GM21526 (cell line): ENCODE measurements around the gene ZNF672.
"Not testable (repeated sequence)": the region's sequence is repeated elsewhere in the genome, so short reads cannot be mapped to it uniquely, and the experiment has no call there.

Source experiments
- ATAC-seq: cut with Tn5 transposase; IDR thresholded peaks from one replicate; pipeline ENCODE4 v1.9.1; 2021; ENCODE audit warnings: moderate library complexity; ENCODE audit not compliant: unreplicated experiment, low FRiP score

Gene ZNF672

GRCh38 chr1:248884632-248885295 is 46.7 kb downstream of the ZNF672 start:
- ATAC-seq, result no peak

DNA sequence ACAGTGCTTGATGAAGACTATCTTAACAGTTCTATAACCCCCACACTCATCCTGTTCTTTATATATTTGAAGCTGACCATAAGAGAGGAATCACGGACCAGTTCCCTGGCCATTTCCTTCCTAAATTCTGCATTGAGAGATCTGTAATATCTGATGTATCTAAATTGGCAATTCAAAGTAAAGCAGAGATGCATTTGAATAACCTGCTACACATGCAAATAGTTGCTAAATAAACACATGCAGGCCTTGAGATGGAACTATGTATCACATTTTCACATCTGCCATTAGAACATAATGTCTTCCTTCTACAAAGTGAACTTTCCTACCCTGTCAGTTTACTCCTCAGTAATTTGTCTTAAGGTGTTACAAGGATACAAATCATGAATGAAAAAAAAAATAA is 47.6 kb downstream of the ZNF672 start:
- no peak for ATAC-seq

GRCh38 chr1:248886237-248886895 is 48.3 kb downstream of the ZNF672 start:
- no peak for ATAC-seq

DNA sequence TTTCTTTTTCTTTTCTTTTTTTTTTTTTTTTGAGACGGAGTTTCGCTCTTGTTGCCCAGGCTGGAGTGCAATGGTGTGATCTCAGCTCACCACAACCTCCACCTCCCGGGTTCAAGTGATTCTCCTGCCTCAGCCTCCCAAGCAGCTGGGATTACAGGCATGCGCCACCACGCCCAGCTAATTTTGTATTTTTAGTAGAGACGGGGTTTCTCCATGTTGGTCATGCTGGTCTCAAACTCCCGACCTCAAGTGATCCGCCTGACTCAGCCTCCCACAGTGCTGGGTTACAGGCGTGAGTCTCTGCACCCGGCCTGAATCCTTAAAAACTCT is 51.9 kb downstream of the ZNF672 start:
- not testable (repeated sequence) for ATAC-seq

DNA sequence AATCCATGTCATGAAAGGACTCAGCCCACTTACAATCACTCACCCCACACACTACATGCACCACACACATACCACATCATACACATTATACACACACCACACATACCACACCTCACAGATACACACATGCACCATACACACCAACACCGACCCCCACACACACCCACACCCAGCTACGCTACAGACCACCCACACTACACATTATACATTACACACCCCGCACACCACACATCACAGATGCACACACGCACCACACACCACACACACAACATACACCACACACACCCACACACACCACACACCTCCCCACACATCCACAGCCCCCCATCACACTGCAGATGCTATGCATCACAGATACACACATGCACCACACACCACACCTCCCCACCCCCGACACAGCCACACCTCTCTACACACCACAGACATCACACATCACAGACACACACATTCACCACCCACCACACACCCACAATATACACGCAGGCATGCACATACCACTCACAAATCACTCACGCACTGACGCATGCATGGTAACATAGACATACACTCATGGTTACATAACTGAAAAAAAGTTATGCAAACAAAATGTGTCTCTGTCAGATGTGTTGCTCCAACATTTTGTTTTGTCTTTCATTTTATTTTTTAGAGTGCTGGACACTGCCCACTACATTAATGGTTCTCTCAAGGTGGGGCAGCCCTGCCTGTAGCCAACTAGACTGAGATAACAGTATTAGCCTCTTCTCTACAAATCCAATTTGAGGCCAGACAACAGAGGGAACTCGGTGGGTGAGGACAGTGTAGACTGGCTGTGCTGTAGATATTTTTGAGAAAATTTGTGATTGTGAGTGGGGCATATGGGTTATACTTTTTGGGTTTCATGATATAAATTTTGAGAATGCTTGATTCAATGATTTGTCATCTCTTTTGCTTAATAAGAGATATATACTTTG is 52.8 kb downstream of the ZNF672 start:
- no peak for ATAC-seq

DNA sequence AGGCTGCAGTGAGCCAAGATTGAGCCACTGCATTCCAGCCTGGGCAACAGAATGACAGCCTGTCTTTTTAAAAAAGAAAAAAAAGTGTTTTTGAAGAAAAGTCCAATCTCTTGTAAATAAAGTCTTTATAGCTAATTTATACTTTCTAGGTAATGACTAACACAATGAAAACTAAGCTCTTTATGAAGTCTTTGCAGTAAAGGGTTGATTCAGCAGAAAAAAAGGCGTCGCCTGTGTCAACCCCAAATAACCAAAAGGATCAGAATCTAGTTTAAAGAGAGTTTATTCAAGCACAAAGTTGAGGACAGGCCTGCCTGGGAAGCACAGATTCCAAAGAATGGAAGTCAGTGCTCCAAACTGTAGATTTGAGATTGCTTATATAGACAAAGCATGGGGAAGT is 53.7 kb downstream of the ZNF672 start:
- no peak for ATAC-seq

DNA sequence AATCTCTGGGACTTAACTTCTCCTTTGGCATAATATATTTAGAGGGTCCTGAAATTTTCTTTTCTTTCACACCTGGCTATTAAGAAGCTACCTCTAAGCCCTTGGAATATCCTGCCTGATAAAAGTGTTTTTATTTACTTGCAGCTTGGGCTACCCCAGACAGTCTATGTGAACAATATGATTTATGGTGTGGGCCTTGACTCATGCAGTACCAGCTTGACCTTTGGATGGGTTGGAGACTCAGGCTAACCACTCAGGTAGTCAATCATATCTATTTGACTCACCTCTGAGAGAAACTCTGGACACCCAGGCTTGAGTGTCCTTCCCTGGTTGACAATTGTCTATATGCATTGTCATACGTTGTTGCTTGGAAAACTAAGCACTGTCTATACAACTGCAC is 54.6 kb downstream of the ZNF672 start:
- ATAC-seq, result no peak

- no peak for ATAC-seq
These were observed 56.8 kb downstream of the ZNF672 start for GRCh38 chr1:248894837-248895236.

DNA sequence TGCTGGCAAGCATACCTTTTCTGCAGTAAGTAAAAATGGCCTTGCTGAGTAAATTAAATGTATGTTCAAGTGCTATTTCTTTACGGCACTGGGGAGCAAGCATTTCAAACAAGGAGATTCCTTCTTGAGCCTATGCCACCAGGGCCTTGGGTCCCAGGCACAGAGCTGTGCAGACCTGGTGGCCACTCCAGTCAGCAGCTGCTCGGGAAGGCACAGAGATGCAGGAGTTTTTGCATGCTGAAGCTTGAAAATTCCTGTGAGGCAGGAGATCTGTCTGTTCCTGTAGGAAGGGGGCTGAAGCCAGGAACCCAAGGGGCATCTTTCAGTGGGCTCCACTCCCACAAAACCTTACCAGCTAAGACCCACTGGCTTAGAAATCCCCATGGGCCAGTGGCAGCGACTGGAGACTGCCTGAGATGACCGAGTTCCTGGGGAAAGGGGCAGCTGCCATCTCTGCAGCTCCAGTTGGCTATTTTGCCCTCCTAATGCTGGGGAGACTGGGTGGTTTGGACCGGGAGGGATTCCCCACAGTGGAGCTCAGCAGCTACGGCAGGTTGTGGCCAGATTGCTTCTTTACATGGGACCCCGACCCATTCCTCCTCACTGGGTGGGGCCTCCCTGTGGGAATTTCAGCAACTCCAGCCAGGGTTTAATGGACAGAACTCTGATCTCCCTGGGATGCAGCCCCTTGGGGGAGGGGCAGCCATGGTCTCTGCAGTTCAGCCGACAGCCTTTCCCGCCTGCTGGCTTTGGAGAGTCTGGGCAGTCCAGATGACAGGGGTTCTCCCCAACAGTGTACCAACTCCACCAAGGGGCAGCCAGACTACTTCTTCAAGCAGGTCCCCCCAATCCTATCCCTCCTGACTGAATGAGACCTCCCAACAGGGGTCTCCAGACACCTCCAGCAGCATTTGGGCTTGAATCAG is 59.7 kb downstream of the ZNF672 start:
- no peak for ATAC-seq
